GOT3 (cell line): ENCODE measurements around the gene HABP2.

Experiments
- DNase-seq: peaks from one replicate; lab custom pipeline; 2025; ENCODE audit warnings: mixed read lengths; lab: John Stamatoyannopoulos, UW

The HABP2 gene

DNA sequence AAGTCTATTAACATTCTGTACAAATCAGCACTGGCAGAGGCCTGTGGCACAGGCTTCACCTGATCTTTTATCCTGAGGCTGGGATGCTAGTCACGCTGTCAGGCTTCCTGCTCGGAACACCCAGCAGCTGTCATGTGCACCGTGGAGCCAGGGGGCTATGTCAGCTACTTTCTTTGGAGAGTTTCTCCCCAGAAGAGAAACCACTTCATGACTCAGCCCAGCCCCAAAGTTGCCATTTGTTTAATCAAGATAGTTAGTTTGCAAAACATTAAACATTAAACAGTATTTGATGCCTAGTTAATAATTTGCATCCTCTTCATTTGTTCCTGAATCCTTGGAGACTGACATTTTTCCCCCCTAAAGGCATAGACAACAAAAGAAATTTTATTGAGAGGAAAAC is at the start of gene HABP2:
Gene HABP2 (plus strand): TSS at position 353 of the 400 bp plus-strand sequence. CDS start 69 bp downstream, outside the sequence.
- no peak for DNase-seq

DNA sequence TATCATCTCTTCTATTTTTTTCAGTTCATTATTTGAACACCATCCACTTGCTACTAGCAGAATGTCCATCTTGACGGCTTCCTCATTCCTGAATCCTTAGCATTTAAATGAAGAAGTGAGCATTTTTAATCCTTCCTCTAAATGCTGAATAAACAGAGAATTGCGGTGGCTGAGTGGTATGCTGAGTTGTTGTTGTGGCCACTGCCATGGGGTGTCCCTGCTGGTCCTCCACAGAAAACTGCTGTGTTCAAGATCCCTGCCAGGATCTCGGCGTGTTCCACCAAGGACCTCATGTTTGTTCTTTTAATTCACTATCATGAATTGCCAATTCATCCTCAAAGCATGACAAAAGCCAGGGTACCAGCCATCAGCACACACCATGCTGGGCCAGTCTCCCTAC is 48.9 kb upstream of the HABP2 start:
- no peak for DNase-seq

DNA sequence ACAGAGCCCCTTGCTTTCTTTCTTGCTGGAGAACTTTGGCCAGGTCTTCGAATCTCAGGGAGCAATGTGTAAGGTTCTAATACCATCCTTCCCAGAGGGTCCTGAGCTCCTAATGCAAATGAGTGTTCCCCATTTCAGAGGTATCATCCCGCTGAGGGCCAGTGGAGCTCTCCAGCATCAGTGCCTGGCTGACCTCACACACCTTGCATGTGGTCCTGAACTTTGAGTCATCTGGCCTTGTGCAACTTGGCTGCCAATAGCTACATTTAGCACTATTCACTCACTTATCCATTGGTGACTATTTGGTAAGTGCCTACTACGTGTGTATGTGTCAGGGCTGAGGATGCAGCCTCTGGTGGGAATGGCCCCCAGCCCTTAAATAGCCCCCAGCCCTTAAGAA is 48.4 kb upstream of the HABP2 start:
- no peak for DNase-seq

DNA sequence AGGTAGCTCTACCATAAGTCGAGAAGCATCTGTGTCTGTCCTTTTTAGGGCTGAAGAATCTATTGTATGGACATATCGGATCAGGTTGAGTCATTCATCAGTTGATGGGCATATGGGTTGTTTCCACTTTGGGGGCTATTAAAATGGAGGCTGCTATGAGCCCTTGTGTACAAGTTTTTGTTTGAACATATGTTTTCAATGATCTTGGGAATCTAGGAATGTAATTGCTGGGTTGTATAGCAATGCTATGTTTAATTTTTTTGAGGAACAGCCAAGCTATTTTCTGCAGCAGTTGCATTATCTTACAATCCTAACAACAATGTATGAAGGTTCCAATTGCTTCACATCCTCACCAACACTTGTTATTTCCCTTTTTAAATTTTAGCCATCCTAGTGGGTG is 46.4 kb upstream of the HABP2 start:
- DNase-seq: no peak

DNA sequence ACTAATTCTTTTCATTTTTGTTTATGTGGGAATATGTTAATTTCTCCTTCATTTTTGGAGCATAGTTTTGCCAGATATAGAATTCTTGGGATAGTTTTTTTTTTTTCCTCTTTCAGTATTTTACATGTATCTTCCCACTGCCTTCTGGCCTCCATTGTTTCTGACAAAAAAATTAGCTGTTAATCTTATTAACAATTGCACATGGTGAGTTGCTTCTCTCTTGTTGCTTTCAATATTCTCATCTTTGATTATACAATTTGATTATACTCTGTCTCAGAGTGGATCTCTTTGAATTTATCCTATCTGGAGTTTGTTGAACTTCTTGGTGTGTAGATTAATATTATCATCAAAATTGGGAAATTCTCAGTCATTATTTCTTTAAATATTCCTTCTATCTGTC is 41.4 kb upstream of the HABP2 start:
- no peak for DNase-seq

DNA sequence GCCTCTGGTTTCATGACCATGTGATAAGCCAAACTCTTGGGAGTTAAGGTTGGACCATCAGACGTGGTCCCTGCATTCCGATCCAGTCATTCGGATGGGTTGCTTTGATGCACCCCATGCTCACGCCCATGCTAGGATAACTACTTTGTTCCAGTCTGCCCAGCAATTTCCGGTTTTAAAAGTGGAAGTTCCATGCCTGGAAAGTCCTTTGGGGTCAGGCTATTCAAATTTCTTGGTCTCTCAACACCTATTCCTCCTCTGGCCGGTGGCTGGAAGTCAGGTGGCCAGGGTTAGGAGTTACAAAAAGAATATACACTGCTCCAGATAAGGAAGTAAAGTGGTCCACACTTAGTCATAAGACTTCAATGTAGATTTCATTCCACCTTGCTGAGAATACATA is 37.7 kb upstream of the HABP2 start:
- DNase-seq: no peak

DNA sequence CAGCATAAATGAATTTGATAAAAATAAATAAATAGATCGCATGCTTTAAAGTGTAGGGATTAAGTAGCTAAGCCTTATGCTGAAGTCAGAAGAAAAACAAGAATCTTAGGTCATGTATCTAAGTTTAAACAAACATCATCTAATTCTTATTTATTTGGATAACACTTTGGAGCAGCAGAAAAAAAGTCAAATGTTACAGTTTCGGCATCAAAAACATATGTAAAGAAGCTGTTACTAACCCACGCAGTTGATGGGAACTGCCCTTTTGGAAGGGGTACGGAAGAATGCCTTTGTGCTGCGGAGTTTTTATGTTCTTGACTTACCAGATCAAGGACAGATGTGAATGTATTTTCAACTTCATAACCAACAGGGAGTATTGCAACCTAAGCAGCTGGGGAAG is 37.3 kb upstream of the HABP2 start:
- DNase-seq: no peak

DNA sequence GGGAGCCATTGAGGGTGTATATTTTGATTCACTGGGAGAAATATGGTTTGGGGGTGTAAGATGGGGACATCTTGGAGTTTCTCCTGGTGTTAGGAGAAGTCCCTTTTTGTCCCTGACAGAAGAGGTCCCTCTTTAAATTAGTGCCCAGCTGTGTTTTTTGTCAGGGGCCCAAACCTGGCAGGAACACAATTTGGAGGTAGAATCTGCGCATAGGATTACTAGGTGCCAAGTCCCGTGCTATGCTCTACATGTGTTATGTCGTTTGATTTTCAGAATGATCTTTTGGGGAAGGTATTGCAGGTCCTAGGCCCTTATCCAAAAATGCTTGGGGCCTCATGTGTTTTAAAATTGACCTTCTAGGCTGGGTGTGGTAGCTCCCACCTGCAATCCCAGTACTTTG is 36.8 kb upstream of the HABP2 start:
- DNase-seq: no peak

DNA sequence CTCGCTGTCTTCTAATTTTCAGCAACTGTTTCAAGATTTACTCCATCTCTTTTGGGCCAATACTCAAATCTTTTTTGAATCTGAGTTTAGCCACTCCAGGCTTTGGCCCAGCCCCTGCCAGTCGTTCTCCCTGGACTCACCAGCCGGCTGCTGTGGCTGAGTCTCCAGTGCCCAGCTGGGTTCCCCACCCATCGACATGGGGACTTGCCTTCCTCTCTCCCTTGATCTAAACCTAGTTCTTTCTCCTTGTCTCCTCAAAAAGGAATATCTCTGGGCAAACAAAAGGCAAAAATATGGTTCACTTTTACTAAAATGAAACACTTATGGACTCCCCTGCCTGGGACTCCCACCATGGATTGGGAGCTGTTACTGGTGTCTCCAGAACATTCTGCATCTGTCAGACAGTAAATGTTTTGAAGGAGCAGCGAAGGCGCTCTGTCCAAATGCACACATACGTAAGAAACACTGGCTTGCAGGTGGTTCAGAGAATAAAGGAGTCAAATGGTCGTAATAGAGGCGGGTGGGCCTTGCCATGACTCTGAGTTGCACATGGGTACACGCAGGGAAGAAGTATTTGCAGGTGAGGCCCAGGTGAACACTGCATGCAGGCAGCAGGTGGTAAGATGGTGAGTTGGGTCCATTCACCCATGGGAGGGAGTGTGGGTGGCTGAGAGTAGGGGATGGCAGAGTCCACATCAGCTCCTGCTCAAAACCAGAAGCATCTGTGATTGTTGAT is 35.5 kb upstream of the HABP2 start:
- DNase-seq: no peak

DNA sequence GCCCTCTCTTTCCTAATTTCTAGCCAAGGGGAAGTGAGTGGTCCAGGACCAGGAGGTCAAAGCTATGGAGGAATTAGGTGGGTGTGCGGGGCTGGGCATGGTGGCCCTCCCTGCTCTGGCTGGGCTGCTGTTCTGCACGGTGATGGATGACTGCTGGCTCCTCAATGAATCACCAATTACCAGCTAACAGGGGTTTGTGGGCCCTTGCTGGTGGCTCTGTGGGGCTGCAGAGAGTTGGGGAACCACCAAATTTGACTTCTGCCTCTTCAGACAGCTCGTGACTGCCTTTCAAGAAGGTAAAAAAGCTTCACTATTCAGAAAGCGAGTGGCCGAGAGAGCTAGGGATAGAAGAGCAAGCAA is 35.0 kb upstream of the HABP2 start:
- no peak for DNase-seq

DNA sequence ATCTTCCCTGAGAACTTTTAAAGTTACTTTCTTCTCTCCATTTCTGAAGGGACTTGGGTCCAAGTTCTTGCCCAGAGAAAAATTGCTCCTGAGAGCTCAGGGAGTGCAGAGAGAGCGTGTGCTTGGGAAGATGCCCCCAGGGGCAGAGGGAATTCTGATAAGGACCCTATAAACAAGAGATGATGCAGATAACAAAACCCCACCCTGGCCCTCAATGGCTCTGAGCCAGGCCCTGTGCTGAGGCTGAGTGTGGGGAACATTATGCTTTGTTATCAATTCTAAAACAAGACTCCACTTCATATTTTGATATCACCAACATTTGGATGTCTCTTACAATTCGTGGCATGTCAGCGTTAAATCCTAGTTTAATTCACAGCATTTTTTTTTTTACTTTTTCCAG is 34.4 kb upstream of the HABP2 start:
- no peak for DNase-seq

DNA sequence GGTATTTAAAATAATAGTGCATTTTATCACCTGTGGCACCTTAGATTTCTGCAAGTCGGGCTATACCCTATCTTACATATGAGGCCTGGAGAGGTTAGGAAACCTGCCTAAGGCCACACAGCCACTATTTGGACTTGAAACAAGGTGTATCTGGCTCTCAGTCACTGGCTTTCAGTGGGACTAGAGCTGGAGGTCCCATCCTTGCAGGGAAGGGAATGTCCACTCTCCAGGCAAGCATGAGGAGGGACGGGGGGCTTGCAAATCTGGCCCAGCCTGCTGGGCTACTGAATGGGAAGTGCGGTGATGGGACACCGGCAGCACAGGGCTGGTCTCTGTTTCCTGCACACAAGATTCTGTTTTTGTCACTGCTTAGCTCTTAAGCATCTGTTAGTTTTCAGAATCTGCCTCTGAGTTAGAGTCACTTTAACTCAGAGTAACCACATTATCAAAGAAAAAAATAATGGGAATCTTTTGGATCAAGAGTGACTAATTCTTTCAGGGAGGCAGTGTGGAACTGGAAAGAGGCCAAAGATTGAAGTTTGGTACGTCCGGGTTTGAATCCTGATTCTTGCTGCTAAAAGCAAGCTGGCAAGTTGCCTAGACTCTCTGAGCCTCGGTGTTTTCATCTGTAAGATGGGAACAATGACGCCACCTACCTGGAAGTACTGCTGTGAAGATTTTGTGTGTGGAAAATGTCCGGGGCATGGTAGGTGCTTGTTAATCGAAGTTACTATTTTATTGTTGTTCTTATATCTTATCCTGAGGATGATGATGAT is 33.8 kb upstream of the HABP2 start:
- no peak for DNase-seq

DNA sequence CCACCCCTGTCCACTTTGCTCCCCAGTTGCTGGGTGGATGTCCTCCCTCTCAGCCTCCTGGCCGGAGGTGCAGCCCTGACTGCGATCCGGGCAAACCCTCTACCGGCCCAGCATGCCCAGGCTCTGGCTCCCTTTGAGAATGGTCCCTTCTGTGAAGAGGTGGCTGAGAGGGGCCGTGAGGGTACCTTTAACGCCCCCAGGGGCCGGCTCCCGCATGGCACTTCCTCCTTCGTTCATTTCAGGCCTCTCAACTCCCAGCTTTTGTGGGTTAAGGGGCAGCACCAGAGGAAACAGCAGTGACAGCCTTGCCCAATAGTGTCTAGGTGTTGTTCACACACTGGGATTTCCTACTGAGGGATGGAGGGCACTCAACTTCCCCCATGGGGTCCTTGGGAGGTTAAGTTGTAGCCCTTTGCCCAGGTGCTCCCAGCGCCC is 33.2 kb upstream of the HABP2 start:
- no peak for DNase-seq

DNA sequence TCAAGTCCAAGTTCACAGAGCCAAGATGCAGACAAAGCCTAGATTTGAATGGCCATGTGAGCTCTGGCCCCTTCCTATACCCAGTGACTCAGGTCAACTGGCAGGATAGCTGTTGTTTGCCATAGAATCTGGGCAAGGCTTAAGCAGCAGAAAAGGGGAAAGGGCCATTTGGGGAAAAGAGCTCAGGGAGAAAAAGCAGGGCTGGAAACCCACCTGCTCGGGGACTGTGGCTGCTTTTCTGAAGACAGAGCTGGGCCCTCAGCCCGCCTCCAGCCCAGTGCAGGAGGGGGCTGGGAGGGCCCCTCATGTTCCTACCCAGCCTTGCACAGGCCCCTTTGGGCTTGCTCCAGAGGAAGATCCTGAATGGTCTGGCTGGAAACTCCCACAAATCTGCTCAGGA is 32.6 kb upstream of the HABP2 start:
- no peak for DNase-seq

DNA sequence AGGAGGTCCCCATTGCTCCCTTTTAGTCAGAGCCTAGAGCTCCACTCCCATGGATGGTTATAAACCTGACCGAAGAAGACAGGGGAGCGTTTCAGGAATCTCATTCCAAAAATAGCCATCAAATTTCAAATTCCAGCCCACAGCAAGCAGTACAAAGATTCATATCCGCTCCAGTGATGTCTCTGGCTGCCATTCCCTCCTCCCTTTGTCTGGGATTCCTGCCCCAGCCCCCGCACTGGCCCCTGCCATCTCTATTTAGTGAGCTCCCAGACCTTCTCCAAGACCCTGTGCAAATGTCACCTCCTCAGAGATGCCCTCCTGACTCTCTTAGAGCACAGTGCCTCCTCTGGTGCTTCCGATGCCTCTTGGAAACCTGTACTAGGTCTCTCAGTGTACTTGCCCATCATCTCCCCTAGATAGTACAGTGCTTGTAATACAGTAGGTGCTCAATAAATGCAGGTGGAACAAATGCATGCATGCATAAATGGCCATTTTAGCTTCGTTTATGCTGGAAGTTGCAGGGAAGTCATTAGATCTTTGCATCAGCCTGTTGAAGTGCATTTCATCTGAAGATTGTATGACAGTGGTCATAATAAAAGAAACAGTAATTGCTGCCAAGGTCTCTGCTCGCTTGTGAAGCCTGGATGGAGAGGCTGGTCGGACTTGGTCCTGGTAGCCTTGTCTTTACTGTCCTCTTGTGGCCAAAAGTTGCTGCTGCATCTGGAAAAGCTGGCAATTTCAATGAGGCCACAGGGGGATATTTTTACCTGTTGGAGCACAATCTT is 32.0 kb upstream of the HABP2 start:
- DNase-seq: peak; percentile 17

DNA sequence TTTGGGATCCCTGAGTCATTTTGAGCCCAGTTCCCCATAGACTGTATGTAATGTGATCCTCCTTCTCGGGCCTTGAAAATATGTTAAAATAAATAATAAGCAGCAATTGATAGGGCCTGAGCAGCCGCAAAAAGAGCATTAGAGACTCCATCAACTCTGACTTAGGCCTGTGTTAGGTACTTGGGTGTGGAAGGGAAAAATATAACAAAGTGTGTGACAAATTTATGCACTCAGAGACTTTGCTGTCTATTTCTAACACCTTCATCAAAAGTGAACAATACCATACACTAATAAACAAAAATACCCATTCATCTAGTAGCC is 31.4 kb upstream of the HABP2 start:
- DNase-seq: no peak

DNA sequence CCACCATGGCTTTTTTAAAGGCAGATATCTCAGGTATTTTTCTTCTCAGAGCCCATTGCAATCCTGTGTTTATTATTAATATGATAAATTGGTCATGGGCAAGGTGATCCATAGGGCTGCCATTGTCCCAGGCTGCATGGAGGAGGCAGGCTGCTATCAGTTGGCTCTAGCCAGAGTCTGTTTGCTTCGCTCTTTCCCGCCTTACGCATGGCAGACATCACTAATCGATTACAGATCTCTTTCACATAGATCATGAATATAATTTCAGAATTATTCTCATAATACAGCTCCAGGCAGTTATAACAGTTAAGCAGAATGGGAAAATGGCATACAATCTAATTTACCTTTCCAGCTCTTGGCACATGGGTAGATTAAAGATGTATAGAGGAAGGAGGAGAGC is 30.4 kb upstream of the HABP2 start:
- no peak for DNase-seq

DNA sequence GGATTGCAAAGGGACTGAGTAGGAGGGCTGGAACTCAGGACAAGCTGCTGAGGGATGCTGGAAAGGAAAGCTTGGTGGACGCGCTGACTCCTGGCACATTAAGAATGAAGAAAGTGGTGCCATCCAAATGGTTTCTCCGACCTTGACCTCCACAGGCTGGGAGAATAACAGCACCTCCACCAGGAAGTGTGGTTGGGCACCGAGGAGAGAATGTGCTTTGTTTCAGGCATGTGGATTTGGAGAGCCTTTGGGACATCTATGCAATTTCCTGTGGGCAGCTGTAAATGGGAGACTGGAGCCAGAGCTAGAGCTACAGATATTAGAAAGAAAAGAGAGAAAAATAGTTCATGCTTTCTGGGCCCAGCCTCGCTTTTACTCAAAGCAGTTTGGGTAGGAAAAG is 29.8 kb upstream of the HABP2 start:
- DNase-seq: no peak

DNA sequence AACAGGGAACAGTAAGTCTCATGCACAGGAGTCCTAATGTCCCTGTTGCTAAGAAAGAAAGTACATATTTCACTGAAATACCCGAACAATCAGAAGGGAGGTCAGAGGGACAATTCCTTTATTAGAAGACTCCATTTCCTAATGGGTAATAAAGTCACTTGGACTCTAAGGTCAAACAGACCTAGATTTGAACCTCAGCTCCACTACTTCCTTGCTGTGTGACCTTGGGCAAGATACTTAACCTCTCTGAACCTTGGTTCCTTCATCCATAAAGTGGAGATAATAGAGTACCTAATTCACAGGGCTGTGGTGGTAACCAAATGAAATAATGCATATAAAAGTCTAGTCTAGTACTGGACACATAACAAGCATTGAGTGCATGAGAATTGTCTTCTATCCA is 29.2 kb upstream of the HABP2 start:
- no peak for DNase-seq

DNA sequence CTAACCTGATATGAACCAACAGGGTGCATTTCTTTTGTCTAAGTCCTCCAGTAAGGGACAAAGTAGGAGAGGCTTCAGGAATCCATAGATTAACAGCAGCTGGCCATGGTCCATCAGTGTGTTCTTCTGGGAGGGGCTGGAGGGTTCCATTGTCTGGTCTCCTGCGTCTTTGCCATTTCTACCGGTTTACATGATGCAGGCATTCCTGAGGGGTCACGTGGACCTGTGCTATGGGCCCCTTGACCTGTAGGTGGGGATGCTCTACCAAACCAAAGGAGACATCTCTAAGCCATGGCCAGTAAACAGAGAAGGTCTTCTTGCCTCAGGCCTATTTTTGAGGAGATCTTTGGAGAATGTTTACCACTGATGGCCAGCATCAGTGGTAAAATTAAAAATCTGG is 28.7 kb upstream of the HABP2 start:
- DNase-seq: no peak

DNA sequence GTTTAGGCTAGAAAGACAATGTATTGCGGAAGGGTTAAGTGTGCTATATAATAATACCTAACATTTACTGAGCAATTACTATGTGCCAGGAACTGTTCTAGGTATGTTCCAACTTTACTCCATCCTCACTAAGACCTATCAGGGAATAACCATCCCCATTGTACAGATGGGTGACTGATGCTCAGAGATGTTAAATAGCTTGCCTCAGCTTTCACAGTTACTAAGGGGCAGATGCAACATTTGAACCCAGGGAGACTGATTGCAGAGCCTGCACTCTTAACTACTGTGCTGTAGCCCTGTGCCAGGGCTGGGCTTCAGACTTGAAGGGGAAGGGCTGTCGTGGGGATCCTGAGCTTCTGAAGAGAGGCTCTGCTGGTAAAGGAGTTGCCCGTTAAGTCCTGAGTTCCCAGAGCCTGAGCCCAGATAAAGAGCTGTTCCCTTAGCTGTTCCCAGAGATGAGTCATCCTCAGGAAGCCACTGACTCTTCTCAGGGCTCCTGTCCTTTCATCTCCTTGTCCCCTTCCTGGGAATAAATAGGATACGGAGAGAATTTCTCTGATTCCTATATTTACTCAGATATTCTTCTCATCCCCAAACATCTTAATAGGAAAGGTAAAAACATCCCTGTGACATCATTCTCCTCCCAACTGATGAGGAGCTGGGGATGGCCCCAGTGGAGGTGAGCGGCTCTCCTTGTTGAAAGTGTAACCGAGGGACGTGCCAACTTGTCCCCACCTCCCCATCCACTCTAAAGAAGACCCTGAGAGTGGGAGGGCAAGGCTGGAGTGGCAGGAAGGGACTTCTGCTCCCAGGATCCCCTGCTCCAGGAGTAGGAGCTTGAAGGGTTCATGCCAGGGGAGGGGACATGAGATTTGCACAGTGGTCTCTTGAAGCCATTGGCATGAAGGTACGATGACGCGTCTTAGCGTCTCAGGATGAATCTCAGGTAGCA is 28.0 kb upstream of the HABP2 start:
- DNase-seq: no peak

DNA sequence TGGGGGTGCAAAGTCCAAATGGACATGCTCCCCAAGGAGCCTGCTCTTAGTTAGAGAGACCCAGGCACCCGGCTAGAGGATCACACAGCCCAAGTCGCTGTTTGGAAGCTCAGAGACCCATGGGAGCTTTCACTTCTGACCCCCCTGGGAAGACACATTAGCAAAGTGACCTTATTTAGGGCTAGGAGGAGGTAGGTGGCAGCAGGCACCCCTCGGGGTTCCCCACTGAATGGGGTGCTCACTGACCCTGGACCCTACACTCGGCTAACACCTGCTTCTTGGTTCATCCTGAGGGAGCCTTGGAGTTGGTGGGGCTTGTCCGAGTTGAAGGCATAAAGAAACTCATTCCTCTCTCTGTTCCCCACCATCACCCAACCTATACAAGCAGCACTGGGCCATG is 27.1 kb upstream of the HABP2 start:
- no peak for DNase-seq
